Adrenal gland (tissue), 5 donors: ENCODE measurements around the gene CTDSP2.
"Not testable (repeated sequence)": the region's sequence is repeated elsewhere in the genome, so short reads cannot be mapped to it uniquely, and the experiment has no call there.

Source experiments
- POLR2A ChIP-seq, 2 donors: fragments of 450-650 bp; IDR thresholded peaks; one replicate each; pipeline ENCODE4 v1.6.1; 2017; ENCODE audit warnings: antibody characterized with exemption in 2 of 2, mild to moderate bottlenecking in 2 of 2, moderate library complexity in 1 of 2
- TF ChIP-seq, protein P1 (sequence below), 6 experiments: fragments of 450-650 bp in 4 of 6; fragments of 200-600 bp in 2 of 6; sonication (generic) in 1 of 6; IDR thresholded peaks; 1 replicate in 5 of 6; 2 replicates in 1 of 6; pipeline versions ENCODE4 v1.5.1 to v1.8.0; 2016 to 2021; ENCODE audit warnings: antibody characterized with exemption in 6 of 6, mild to moderate bottlenecking in 2 of 6, moderate library complexity in 1 of 6
- donor health status: DM: no; HTN: no; CAD: no.

DNA sequence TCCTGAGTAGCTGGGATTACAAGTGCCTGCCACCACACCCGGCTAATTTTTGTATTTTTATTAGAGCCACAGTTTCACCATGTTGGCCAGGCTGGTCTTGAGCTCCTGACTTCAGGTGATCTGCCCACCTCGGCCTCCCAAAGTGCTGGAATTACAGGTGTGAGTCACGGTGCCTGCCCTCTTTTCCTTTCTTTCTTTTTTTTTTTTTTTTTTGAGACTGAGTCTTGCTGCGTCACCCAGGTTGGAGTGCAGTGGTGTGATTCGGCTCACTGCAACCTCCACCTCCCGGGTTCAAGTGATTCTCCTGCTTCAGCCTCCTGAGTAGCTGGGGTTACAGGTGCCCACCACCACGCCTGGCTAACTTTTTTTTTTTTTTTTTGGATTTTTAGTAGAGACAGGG lies 11.6 kb upstream of the CTDSP2 start:
- TF ChIP-seq, protein P1, sequence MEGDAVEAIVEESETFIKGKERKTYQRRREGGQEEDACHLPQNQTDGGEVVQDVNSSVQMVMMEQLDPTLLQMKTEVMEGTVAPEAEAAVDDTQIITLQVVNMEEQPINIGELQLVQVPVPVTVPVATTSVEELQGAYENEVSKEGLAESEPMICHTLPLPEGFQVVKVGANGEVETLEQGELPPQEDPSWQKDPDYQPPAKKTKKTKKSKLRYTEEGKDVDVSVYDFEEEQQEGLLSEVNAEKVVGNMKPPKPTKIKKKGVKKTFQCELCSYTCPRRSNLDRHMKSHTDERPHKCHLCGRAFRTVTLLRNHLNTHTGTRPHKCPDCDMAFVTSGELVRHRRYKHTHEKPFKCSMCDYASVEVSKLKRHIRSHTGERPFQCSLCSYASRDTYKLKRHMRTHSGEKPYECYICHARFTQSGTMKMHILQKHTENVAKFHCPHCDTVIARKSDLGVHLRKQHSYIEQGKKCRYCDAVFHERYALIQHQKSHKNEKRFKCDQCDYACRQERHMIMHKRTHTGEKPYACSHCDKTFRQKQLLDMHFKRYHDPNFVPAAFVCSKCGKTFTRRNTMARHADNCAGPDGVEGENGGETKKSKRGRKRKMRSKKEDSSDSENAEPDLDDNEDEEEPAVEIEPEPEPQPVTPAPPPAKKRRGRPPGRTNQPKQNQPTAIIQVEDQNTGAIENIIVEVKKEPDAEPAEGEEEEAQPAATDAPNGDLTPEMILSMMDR (IDR thresholded peaks at IDR 0.05), result not testable (repeated sequence)
- TF ChIP-seq POLR2A (IDR thresholded peaks at IDR 0.05), result not testable (repeated sequence)
